Measurements from ENCODE around the gene MCCD1. TPM values are rescaled to one million over a fixed set of nuclear protein-coding genes. Genes with fewer than 3 reads are reported as not detected.

The MCCD1 gene
- total and polyA plus RNA-seq, 2 experiments from 2014 or later = not detected

DNA sequence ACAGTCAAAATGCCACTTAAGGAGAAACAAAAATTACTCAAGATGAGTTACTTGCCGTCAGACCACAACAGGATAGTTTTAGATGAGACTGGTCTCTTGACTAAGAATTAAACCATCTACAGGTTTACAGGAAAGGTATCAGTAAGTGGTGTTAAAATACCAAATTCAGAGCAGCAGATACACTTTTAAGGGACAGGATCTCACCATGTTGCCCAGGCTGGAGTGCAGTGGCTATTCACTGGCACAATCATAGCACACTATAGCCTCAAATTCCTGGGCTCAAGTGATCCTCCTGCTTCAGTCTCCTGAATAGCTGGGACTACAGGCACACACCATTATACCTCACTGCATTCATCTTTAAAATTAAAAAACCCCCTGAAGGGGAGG is 4.7 kb downstream of the MCCD1 start (continued):
- TF ChIP-seq, protein P1, sequence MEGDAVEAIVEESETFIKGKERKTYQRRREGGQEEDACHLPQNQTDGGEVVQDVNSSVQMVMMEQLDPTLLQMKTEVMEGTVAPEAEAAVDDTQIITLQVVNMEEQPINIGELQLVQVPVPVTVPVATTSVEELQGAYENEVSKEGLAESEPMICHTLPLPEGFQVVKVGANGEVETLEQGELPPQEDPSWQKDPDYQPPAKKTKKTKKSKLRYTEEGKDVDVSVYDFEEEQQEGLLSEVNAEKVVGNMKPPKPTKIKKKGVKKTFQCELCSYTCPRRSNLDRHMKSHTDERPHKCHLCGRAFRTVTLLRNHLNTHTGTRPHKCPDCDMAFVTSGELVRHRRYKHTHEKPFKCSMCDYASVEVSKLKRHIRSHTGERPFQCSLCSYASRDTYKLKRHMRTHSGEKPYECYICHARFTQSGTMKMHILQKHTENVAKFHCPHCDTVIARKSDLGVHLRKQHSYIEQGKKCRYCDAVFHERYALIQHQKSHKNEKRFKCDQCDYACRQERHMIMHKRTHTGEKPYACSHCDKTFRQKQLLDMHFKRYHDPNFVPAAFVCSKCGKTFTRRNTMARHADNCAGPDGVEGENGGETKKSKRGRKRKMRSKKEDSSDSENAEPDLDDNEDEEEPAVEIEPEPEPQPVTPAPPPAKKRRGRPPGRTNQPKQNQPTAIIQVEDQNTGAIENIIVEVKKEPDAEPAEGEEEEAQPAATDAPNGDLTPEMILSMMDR (conservative IDR thresholded peaks at IDR 0.05; ENCODE audit: low read depth in 2 of 2) = no peak
- TF ChIP-seq EZH2 (IDR thresholded peaks at IDR 0.05; ENCODE audit: low read depth, unreplicated experiment) (no peak), CREB1 (CRISPR knock-in tag; IDR thresholded peaks at IDR 0.05; ENCODE audit: low read depth) (no peak)

- Mint-ChIP-seq H3K27ac (no peak overlapping the region), H3K36me3 (ENCODE audit: low read depth) (peaks cover 99% of the 10 kb centered on the region), H3K27me3 (ENCODE audit: insufficient read depth, low read depth, poor library complexity) (peaks cover 18% of the 10 kb centered on the region), H3K4me3 (no peak overlapping the region; the same call in 2 of the 3 replicates), H3K4me1 (peaks cover 56% of the 10 kb centered on the region), H3K9me3 (no peaks in the 10 kb centered on the region)
- no peak for ATAC-seq
- Histone ChIP-seq H3K4me3 (no peak overlapping the region), H4K20me1 (replicated peaks; ENCODE audit: insufficient read depth) (peaks cover 75% of the 10 kb centered on the region), H3K9me2 (ENCODE audit: insufficient read depth) (no peaks in the 10 kb centered on the region), H3K27ac (ENCODE audit: low read depth) (peak overlapping the region; percentile 66), H2AFZ (no peak overlapping the region), H3K4me1 (ENCODE audit: insufficient read depth) (peaks cover under 1% of the 10 kb centered on the region; the same call in 1 of the 2 replicates), H3F3A (replicated peaks; ENCODE audit: low read depth) (peaks cover 76% of the 10 kb centered on the region), H3K36me3 (ENCODE audit: insufficient read depth) (peaks cover 93% of the 10 kb centered on the region), H3K27me3 (ENCODE audit: insufficient read depth) (no peaks in the 10 kb centered on the region), H3K4me2 (no peak overlapping the region), H3K79me2 (replicated peaks; ENCODE audit: insufficient read depth) (peaks cover 70% of the 10 kb centered on the region)
- no peak for DNase-seq (ENCODE audit: low spot score)
- 0 out of 2 replicates have a peak, but pooled peaks have one; percentile 10 for TF ChIP-seq POLR2AphosphoS5 (IDR thresholded peaks at IDR 0.05; ENCODE audit: low read depth)
- TF ChIP-seq, protein P1 (conservative IDR thresholded peaks at IDR 0.05; ENCODE audit: low read depth in 2 of 2) = no peak
These were observed 5.2 kb downstream of the MCCD1 start for GRCh38 chr6:31534011-31534410.

DNA sequence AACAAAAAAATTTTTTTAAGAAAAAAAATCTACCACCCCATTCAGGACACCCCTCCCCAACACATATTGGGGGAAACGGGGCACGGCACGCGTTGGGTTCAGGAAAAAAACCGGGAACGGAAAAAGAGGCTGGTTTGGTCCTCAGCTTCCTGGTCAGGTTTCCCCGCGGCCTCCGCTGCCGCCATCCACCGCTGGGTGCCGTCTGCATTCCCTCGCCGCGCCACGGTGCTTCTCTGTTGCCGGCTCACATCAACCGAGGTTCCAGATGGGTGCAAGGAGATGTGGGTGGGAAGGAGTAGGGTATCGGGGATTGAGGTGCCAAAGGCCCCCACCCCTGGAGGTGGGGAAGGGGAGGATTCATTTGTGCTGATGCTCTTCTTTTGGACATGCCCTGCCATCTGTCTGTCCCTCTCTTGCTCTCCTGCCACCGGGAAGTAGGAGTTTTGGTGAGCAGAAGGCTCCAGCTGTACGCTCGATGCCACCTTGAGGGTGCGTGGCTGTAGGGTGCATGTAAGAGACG is 5.8 kb downstream of the MCCD1 start:
- no peak for ATAC-seq
- Mint-ChIP-seq H3K4me3 (no peak overlapping the region; the same call in 2 of the 3 replicates), H3K36me3 (ENCODE audit: low read depth) (peaks cover 100% of the 10 kb centered on the region), H3K9me3 (no peaks in the 10 kb centered on the region), H3K4me1 (peaks cover 56% of the 10 kb centered on the region), H3K27ac (no peak overlapping the region), H3K27me3 (ENCODE audit: insufficient read depth, low read depth, poor library complexity) (peaks cover 17% of the 10 kb centered on the region)
- Histone ChIP-seq H2AFZ (no peak overlapping the region), H3K79me2 (replicated peaks; ENCODE audit: insufficient read depth) (peaks cover 76% of the 10 kb centered on the region), H3K4me2 (no peak overlapping the region), H3K4me3 (no peak overlapping the region), H3K9me2 (ENCODE audit: insufficient read depth) (no peaks in the 10 kb centered on the region), H3K27ac (ENCODE audit: low read depth) (peak overlapping the region; percentile 66; the same call in 1 of the 2 replicates), H4K20me1 (replicated peaks; ENCODE audit: insufficient read depth) (peaks cover 80% of the 10 kb centered on the region), H3K4me1 (ENCODE audit: insufficient read depth) (peaks cover 7% of the 10 kb centered on the region; the same call in 1 of the 2 replicates), H3K36me3 (ENCODE audit: insufficient read depth) (peaks cover 98% of the 10 kb centered on the region), H3K27me3 (ENCODE audit: insufficient read depth) (no peaks in the 10 kb centered on the region), H3F3A (replicated peaks; ENCODE audit: low read depth) (peaks cover 79% of the 10 kb centered on the region)
- no peak for DNase-seq (ENCODE audit: low spot score)
- no peak for TF ChIP-seq CREB1 (CRISPR knock-in tag; IDR thresholded peaks at IDR 0.05; ENCODE audit: low read depth)
- 0 out of 2 replicates have a peak, but pooled peaks have one; percentile 12 for TF ChIP-seq POLR2AphosphoS5 (IDR thresholded peaks at IDR 0.05; ENCODE audit: low read depth)
- TF ChIP-seq, protein P2, sequence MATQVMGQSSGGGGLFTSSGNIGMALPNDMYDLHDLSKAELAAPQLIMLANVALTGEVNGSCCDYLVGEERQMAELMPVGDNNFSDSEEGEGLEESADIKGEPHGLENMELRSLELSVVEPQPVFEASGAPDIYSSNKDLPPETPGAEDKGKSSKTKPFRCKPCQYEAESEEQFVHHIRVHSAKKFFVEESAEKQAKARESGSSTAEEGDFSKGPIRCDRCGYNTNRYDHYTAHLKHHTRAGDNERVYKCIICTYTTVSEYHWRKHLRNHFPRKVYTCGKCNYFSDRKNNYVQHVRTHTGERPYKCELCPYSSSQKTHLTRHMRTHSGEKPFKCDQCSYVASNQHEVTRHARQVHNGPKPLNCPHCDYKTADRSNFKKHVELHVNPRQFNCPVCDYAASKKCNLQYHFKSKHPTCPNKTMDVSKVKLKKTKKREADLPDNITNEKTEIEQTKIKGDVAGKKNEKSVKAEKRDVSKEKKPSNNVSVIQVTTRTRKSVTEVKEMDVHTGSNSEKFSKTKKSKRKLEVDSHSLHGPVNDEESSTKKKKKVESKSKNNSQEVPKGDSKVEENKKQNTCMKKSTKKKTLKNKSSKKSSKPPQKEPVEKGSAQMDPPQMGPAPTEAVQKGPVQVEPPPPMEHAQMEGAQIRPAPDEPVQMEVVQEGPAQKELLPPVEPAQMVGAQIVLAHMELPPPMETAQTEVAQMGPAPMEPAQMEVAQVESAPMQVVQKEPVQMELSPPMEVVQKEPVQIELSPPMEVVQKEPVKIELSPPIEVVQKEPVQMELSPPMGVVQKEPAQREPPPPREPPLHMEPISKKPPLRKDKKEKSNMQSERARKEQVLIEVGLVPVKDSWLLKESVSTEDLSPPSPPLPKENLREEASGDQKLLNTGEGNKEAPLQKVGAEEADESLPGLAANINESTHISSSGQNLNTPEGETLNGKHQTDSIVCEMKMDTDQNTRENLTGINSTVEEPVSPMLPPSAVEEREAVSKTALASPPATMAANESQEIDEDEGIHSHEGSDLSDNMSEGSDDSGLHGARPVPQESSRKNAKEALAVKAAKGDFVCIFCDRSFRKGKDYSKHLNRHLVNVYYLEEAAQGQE (IDR thresholded peaks at IDR 0.05; ENCODE audit: unreplicated experiment) = no peak

Measured in GM23338 (cell line).